Measurements from ENCODE around the gene IL1R2. TPM values are rescaled to one million over a fixed set of nuclear protein-coding genes. Genes with fewer than 3 reads are reported as not detected.

IL1R2 gene
- total and polyA plus RNA-seq, 2 donors (not counting 1 experiment from before 2014, with no cell fraction given): 0.17 to 0.20 TPM

DNA sequence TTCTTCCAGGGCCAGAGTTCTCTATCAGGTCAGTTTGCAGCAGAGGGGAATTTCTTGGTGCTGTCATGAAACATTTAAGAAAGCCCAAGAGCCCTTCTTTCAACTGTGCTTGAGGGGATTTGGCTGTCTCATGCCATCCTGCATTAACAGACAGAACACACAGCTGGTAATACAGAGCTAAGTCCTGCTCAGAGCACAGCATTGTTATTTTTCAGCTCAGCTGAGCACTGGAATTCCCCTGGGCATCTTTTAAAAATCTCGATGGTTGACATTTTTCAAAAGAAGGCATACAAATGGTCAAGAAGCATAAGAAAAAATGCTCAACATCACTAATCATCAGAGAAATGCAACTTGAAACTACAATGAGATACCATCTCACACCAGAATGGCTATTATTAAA, 14.9 kb upstream of the IL1R2 start:
- Histone ChIP-seq H2AFZ (ENCODE audit: low read length) (no peak overlapping the region), H3K79me2 (ENCODE audit: control insufficient read depth, insufficient read depth, low read length) (no peaks in the 10 kb centered on the region), H3K9me3 (ENCODE audit: control insufficient read depth, insufficient read depth, low read depth, low read length) (no peaks in the 10 kb centered on the region), H3K36me3 (ENCODE audit: control insufficient read depth, insufficient read depth, low read length) (no peaks in the 10 kb centered on the region), H4K20me1 (ENCODE audit: control insufficient read depth, extremely low read depth, insufficient read depth, low read length) (no peaks in the 10 kb centered on the region), H3K27ac (ENCODE audit: insufficient read depth, low read length) (no peak overlapping the region), H3K4me2 (ENCODE audit: extremely low read depth, insufficient read depth, low read length) (no peak overlapping the region), H3K27me3 (ENCODE audit: control insufficient read depth, insufficient read depth, low read length) (no peaks in the 10 kb centered on the region), H3K4me1 (ENCODE audit: control insufficient read depth, extremely low read depth, insufficient read depth, low read length) (peaks cover 3% of the 10 kb centered on the region), H3K4me3 (replicated peaks in 1 of 4; ENCODE audit: control extremely low read depth in 1 of 4, insufficient read depth in 1 of 4, low read depth in 3 of 4, low read length in 4 of 4) (no peak overlapping the region), H3K9ac (ENCODE audit: insufficient read depth, low read length) (no peak overlapping the region)
- no peak for DNase-seq (ENCODE audit: low read depth in 2 of 2)
- no peak for TF ChIP-seq EZH2 (IDR thresholded peaks at IDR 0.05; ENCODE audit: low read length, missing control alignments)
- TF ChIP-seq, protein P1, sequence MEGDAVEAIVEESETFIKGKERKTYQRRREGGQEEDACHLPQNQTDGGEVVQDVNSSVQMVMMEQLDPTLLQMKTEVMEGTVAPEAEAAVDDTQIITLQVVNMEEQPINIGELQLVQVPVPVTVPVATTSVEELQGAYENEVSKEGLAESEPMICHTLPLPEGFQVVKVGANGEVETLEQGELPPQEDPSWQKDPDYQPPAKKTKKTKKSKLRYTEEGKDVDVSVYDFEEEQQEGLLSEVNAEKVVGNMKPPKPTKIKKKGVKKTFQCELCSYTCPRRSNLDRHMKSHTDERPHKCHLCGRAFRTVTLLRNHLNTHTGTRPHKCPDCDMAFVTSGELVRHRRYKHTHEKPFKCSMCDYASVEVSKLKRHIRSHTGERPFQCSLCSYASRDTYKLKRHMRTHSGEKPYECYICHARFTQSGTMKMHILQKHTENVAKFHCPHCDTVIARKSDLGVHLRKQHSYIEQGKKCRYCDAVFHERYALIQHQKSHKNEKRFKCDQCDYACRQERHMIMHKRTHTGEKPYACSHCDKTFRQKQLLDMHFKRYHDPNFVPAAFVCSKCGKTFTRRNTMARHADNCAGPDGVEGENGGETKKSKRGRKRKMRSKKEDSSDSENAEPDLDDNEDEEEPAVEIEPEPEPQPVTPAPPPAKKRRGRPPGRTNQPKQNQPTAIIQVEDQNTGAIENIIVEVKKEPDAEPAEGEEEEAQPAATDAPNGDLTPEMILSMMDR (conservative IDR thresholded peaks at IDR 0.05 in 1 of 2, IDR thresholded peaks at IDR 0.05 in 1 of 2; ENCODE audit: low read depth in 1 of 2, low read length in 2 of 2): no peak

DNA sequence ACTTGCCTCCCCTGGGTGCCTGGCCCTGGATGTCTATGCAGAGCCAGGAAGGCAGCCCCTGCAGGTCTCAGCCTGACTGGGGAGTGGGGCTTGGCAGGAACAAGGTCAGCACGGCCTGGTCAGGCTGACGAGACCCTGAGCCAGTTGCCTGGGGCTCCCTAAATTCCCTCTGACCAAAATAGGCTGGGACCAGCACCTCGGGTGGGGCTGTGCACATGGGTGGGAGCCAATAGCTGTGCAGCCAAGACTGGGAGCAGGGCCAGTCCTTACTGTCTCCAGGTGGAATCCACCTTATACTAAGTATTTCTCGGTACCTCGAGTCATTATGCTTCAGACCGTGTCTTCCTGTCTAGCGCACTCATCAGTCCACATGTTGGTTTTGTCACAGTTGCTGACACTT, 11.4 kb upstream of the IL1R2 start:
- Histone ChIP-seq H3K4me1 (ENCODE audit: control insufficient read depth, extremely low read depth, insufficient read depth, low read length) (no peaks in the 10 kb centered on the region), H3K4me3 (replicated peaks in 1 of 4; ENCODE audit: control extremely low read depth in 1 of 4, insufficient read depth in 1 of 4, low read depth in 3 of 4, low read length in 4 of 4) (no peak overlapping the region), H3K27me3 (ENCODE audit: control insufficient read depth, insufficient read depth, low read length) (peaks cover 4% of the 10 kb centered on the region), H4K20me1 (ENCODE audit: control insufficient read depth, extremely low read depth, insufficient read depth, low read length) (no peaks in the 10 kb centered on the region), H3K9me3 (ENCODE audit: control insufficient read depth, insufficient read depth, low read depth, low read length) (no peaks in the 10 kb centered on the region), H3K36me3 (ENCODE audit: control insufficient read depth, insufficient read depth, low read length) (no peaks in the 10 kb centered on the region), H3K4me2 (ENCODE audit: extremely low read depth, insufficient read depth, low read length) (no peak overlapping the region), H2AFZ (ENCODE audit: low read length) (no peak overlapping the region), H3K79me2 (ENCODE audit: control insufficient read depth, insufficient read depth, low read length) (no peaks in the 10 kb centered on the region), H3K9ac (ENCODE audit: insufficient read depth, low read length) (no peak overlapping the region), H3K27ac (ENCODE audit: insufficient read depth, low read length) (no peak overlapping the region)
- no peak for DNase-seq (ENCODE audit: low read depth in 2 of 2)
- TF ChIP-seq EZH2 (IDR thresholded peaks at IDR 0.05; ENCODE audit: low read length, missing control alignments): no peak
- TF ChIP-seq, protein P1 (conservative IDR thresholded peaks at IDR 0.05 in 1 of 2, IDR thresholded peaks at IDR 0.05 in 1 of 2; ENCODE audit: low read depth in 1 of 2, low read length in 2 of 2): no peak

DNA sequence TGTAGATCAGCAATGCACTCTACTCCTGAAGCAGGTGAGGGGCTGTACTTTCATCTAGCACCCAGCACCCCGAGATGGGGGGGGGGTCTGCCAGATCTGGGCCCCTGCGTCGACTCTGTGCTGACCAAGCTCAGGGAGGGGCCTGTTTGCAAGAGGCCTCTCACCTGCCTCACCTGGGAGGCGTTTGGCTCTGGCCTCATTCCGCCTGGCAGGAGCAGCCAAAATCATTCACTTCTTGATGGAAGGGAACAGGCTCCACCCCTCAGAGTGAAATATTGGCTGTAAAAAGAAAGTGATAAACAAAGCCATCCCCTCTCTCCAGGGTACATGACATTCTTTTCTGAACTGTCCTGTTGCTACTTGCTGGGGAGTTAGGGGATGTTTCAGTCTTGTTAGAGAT, 10.7 kb upstream of the IL1R2 start:
- Histone ChIP-seq H3K27ac (ENCODE audit: insufficient read depth, low read length) (no peak overlapping the region), H2AFZ (ENCODE audit: low read length) (no peak overlapping the region), H3K4me1 (ENCODE audit: control insufficient read depth, extremely low read depth, insufficient read depth, low read length) (no peaks in the 10 kb centered on the region), H3K4me2 (ENCODE audit: extremely low read depth, insufficient read depth, low read length) (no peak overlapping the region), H3K79me2 (ENCODE audit: control insufficient read depth, insufficient read depth, low read length) (no peaks in the 10 kb centered on the region), H3K27me3 (ENCODE audit: control insufficient read depth, insufficient read depth, low read length) (peaks cover 4% of the 10 kb centered on the region), H3K9ac (ENCODE audit: insufficient read depth, low read length) (no peak overlapping the region), H3K9me3 (ENCODE audit: control insufficient read depth, insufficient read depth, low read depth, low read length) (no peaks in the 10 kb centered on the region), H4K20me1 (ENCODE audit: control insufficient read depth, extremely low read depth, insufficient read depth, low read length) (no peaks in the 10 kb centered on the region), H3K36me3 (ENCODE audit: control insufficient read depth, insufficient read depth, low read length) (no peaks in the 10 kb centered on the region), H3K4me3 (replicated peaks in 1 of 4; ENCODE audit: control extremely low read depth in 1 of 4, insufficient read depth in 1 of 4, low read depth in 3 of 4, low read length in 4 of 4) (no peak overlapping the region)
- no peak for TF ChIP-seq EZH2 (IDR thresholded peaks at IDR 0.05; ENCODE audit: low read length, missing control alignments)
- TF ChIP-seq, protein P1 (conservative IDR thresholded peaks at IDR 0.05 in 1 of 2, IDR thresholded peaks at IDR 0.05 in 1 of 2; ENCODE audit: low read depth in 1 of 2, low read length in 2 of 2): no peak
- DNase-seq (ENCODE audit: low read depth in 2 of 2): no peak
